OCI-LY3 (cell line): ENCODE measurements around the gene ST6GALNAC1.

Experiments used
- H2AFZ ChIP-seq: fragments of 200-600, 300-600 bp; shearing (Covaris generic); 2 replicates; pipeline ENCODE4 v1.6.0; 2014; ENCODE audit warnings: antibody characterized with exemption, low read depth, low read length
- H3K27ac ChIP-seq: fragments of 200-600, 300-600 bp; sonication (generic); 2 replicates; pipeline ENCODE4 v1.5.1; 2014; ENCODE audit warnings: mild to moderate bottlenecking, low read length, moderate library complexity, mixed read lengths
- H3K27me3 ChIP-seq: fragments of 200-600, 300-600 bp; sonication (generic); 2 replicates; pipeline ENCODE4 v1.6.1; 2014; ENCODE audit warnings: low read depth, low read length, mixed read lengths
- H3K36me3 ChIP-seq: fragments of 200-600, 300-600 bp; sonication (generic); replicated peaks from 2 replicates; pipeline ENCODE3; 2014; ENCODE audit warnings: low read depth, low read length, mixed read lengths
- H3K4me1 ChIP-seq: fragments of 300-600, 200-600 bp; sonication (generic); 2 replicates; pipeline ENCODE4 v1.6.1; 2014; ENCODE audit warnings: low read length, mixed read lengths
- H3K4me2 ChIP-seq: fragments of 200-600, 300-600 bp; sonication (generic); 2 replicates; pipeline ENCODE4 v1.6.1; 2014; ENCODE audit warnings: low read length, mixed read lengths
- H3K4me3 ChIP-seq: fragments of 300-600, 200-600 bp; sonication (generic); 2 replicates; pipeline ENCODE4 v1.5.1; 2014; ENCODE audit warnings: antibody characterized with exemption, mild to moderate bottlenecking, low read length, moderate library complexity
- H3K79me2 ChIP-seq: fragments of 300-600, 200-600 bp; shearing (Covaris generic); 2 replicates; pipeline ENCODE4 v1.6.1; 2014; ENCODE audit warnings: mild to moderate bottlenecking, low read length, mixed read lengths
- H3K9ac ChIP-seq: fragments of 300-600, 200-600 bp; shearing (Covaris generic); 2 replicates; pipeline ENCODE4 v1.6.0; 2014; ENCODE audit warnings: mild to moderate bottlenecking, low read length, moderate library complexity
- H3K9me3 ChIP-seq: fragments of 200-600, 300-600 bp; shearing (Covaris generic); 2 replicates; pipeline ENCODE4 v1.6.1; 2014; ENCODE audit warnings: low read length, mixed read lengths; ENCODE audit not compliant: insufficient read depth
- H4K20me1 ChIP-seq: fragments of 200-600, 300-600 bp; sonication (generic); 2 replicates; pipeline ENCODE4 v1.6.1; 2016; ENCODE audit warnings: low read length, mixed read lengths; ENCODE audit not compliant: insufficient read depth
- CTCF ChIP-seq: fragments of 200-600, 300-600 bp; sonication (generic); IDR thresholded peaks from 2 replicates; pipeline ENCODE4 v1.5.1; 2014; ENCODE audit warnings: antibody characterized with exemption, low read length, low read depth
- EZH2phosphoT487 ChIP-seq: fragments of 200-600 bp; shearing (Covaris generic); IDR thresholded peaks from 2 replicates; pipeline ENCODE4 v1.6.1; 2018; ENCODE audit warnings: antibody characterized with exemption, mixed run types, low read depth

ST6GALNAC1 gene

GRCh38 chr17:76586741-76587487, 56.6 kb downstream of the ST6GALNAC1 start:
- no peak overlapping the region for H2AFZ ChIP-seq
- H3K4me3 ChIP-seq: no peak overlapping the region
- no peak overlapping the region for H3K4me2 ChIP-seq

GRCh38 chr17:76585649-76586593, 57.6 kb downstream of the ST6GALNAC1 start, which contains the start of gene ST6GALNAC2:
Gene ST6GALNAC2 (minus strand): TSS chr17:76585860. CDS start chr17:76585808, 52 bp downstream.
- TF ChIP-seq CTCF: no peak
- TF ChIP-seq EZH2phosphoT487: no peak
- Histone ChIP-seq H3K4me3 (no peak within 1 kb of the TSS), H3K4me1 (peaks cover 7% of the 10 kb centered on the region), H4K20me1 (no peaks in the 10 kb centered on the region), H3K27ac (no peak within 1 kb of the TSS), H3K4me2 (no peak within 1 kb of the TSS), H2AFZ (no peak within 1 kb of the TSS), H3K79me2 (no peaks in the 10 kb centered on the region), H3K36me3 (no peaks in the 10 kb centered on the region), H3K27me3 (no peaks in the 10 kb centered on the region), H3K9me3 (no peaks in the 10 kb centered on the region), H3K9ac (no peak within 1 kb of the TSS)

More at GRCh38 chr17:76586741-76587487, 56.6 kb downstream of the ST6GALNAC1 start:
- Histone ChIP-seq H3K27me3 (no peaks in the 10 kb centered on the region), H4K20me1 (no peaks in the 10 kb centered on the region), H3K4me1 (no peaks in the 10 kb centered on the region), H3K9me3 (no peaks in the 10 kb centered on the region), H3K27ac (no peak overlapping the region), H3K79me2 (no peaks in the 10 kb centered on the region), H3K9ac (no peak overlapping the region), H3K36me3 (no peaks in the 10 kb centered on the region)
- TF ChIP-seq EZH2phosphoT487 (no peak), CTCF (no peak)

GRCh38 chr17:76585033-76585648, 58.4 kb downstream of the ST6GALNAC1 start:
- no peaks in the 10 kb centered on the region for H3K9me3 ChIP-seq
- H3K4me3 ChIP-seq: no peak overlapping the region
- H4K20me1 ChIP-seq: no peaks in the 10 kb centered on the region
- TF ChIP-seq EZH2phosphoT487: no peak
- H3K4me2 ChIP-seq: no peak overlapping the region
- no peak overlapping the region for H3K9ac ChIP-seq
- no peak overlapping the region for H2AFZ ChIP-seq
- no peaks in the 10 kb centered on the region for H3K27me3 ChIP-seq
- H3K79me2 ChIP-seq: no peaks in the 10 kb centered on the region
- no peaks in the 10 kb centered on the region for H3K36me3 ChIP-seq
- no peak overlapping the region for H3K27ac ChIP-seq
- peaks cover 14% of the 10 kb centered on the region for H3K4me1 ChIP-seq

GRCh38 chr17:76584427-76585032, 59.0 kb downstream of the ST6GALNAC1 start:
- H3K4me3 ChIP-seq: no peak overlapping the region
- TF ChIP-seq EZH2phosphoT487: no peak
- H3K27ac ChIP-seq: no peak overlapping the region
- H3K4me2 ChIP-seq: no peak overlapping the region
- H2AFZ ChIP-seq: no peak overlapping the region
- no peaks in the 10 kb centered on the region for H3K9me3 ChIP-seq
- H3K4me1 ChIP-seq: peaks cover 20% of the 10 kb centered on the region
- no peaks in the 10 kb centered on the region for H3K27me3 ChIP-seq
- H3K9ac ChIP-seq: no peak overlapping the region
- no peaks in the 10 kb centered on the region for H4K20me1 ChIP-seq
- H3K36me3 ChIP-seq: no peaks in the 10 kb centered on the region
- H3K79me2 ChIP-seq: no peaks in the 10 kb centered on the region
